OCI-LY1 (cell line): ENCODE data around the gene TSNAXIP1.
A peak's percentile ranks its signal among the peaks of the same experiment; 100 is the strongest.

Source experiments
- H2AFZ ChIP-seq: fragments of 200-600 bp; sonication (generic), shearing (Covaris generic); 2 replicates; pipeline ENCODE4 v1.6.0; 2014; ENCODE audit warnings: antibody characterized with exemption, mild to moderate bottlenecking, low read length
- H3F3A ChIP-seq: fragments of 200-600 bp; sonication (generic), shearing (Covaris generic); 2 replicates; pipeline ENCODE4 v1.6.0; 2014; ENCODE audit warnings: mild to moderate bottlenecking, antibody characterized with exemption, low read length, moderate library complexity; ENCODE audit not compliant: insufficient read depth
- H3K27ac ChIP-seq: fragments of 200-600 bp; sonication (generic); 2 replicates; pipeline ENCODE4 v1.5.1; 2014; ENCODE audit warnings: low read length, mixed run types, mild to moderate bottlenecking, low read depth; ENCODE audit not compliant: poor library complexity, severe bottlenecking
- H3K27me3 ChIP-seq: fragments of 200-600 bp; sonication (generic); 2 replicates; pipeline ENCODE4 v1.6.0; 2014; ENCODE audit warnings: antibody characterized with exemption, mild to moderate bottlenecking, low read length, moderate library complexity; ENCODE audit not compliant: insufficient read depth
- H3K36me3 ChIP-seq: fragments of 200-600 bp; sonication (generic); 2 replicates; pipeline ENCODE4 v1.6.1; 2014; ENCODE audit warnings: mild to moderate bottlenecking, antibody characterized with exemption, low read length, moderate library complexity, mixed read lengths; ENCODE audit not compliant: insufficient read depth
- H3K4me1 ChIP-seq: fragments of 200-600 bp; sonication (generic); 2 replicates; pipeline ENCODE4 v1.5.1; 2014; ENCODE audit warnings: mild to moderate bottlenecking, low read length, moderate library complexity; ENCODE audit not compliant: insufficient read depth, severe bottlenecking
- H3K4me2 ChIP-seq: fragments of 200-600 bp; sonication (generic), shearing (Covaris generic); 2 replicates; pipeline ENCODE4 v1.6.1; 2014; ENCODE audit warnings: low read length
- H3K4me3 ChIP-seq: fragments of 200-600 bp; sonication (generic); 2 replicates; pipeline ENCODE4 v1.5.1; 2014; ENCODE audit warnings: low read length, low read depth, mild to moderate bottlenecking, mixed read lengths; ENCODE audit not compliant: poor library complexity, severe bottlenecking
- H3K79me2 ChIP-seq: fragments of 200-600 bp; shearing (Covaris generic); 2 replicates; pipeline ENCODE4 v1.6.1; 2016; ENCODE audit warnings: mixed run types, low read length, mixed read lengths; ENCODE audit not compliant: insufficient read depth
- H3K9ac ChIP-seq: fragments of 200-600 bp; sonication (generic), shearing (Covaris generic); 2 replicates; pipeline ENCODE4 v1.6.1; 2014; ENCODE audit warnings: mild to moderate bottlenecking, low read length, mixed read lengths
- H3K9me2 ChIP-seq: fragments of 200-600 bp; sonication (generic), shearing (Covaris generic); 2 replicates; pipeline ENCODE4 v1.6.1; 2014; ENCODE audit warnings: low read depth, mild to moderate bottlenecking, low read length, mixed read lengths
- H3K9me3 ChIP-seq: fragments of 200-600 bp; shearing (Covaris generic); 2 replicates; pipeline ENCODE4 v1.6.1; 2014; ENCODE audit warnings: low read length, mixed read lengths
- H4K20me1 ChIP-seq: fragments of 200-600 bp; sonication (generic), shearing (Covaris generic); 2 replicates; pipeline ENCODE4 v1.6.0; 2016; ENCODE audit warnings: mild to moderate bottlenecking, low read length; ENCODE audit not compliant: insufficient read depth
- CTCF ChIP-seq: fragments of 200-600 bp; sonication (generic), shearing (Covaris generic); IDR thresholded peaks from 2 replicates; pipeline ENCODE4 v1.5.1; 2017; ENCODE audit warnings: mild to moderate bottlenecking, antibody characterized with exemption, low read length, moderate library complexity, mixed read lengths
- EZH2 ChIP-seq: fragments of 200-600 bp; sonication (generic), shearing (Covaris generic); IDR thresholded peaks from 2 replicates; pipeline ENCODE4 v1.8.0; 2017; ENCODE audit warnings: borderline replicate concordance, mixed run types, mild to moderate bottlenecking, antibody characterized with exemption, low read length, moderate library complexity, mixed read lengths

Gene TSNAXIP1

GRCh38 chr16:67872631-67873434 is 66.1 kb downstream of the TSNAXIP1 start, which contains the start of gene EDC4:
Gene EDC4 (plus strand): TSS chr16:67873052. CDS start chr16:67873262, 210 bp downstream.
- H3K4me2 ChIP-seq = peak within 1 kb of the TSS; percentile 91
- H2AFZ ChIP-seq = no peak within 1 kb of the TSS
- H3K4me1 ChIP-seq = peaks cover 23% of the 10 kb centered on the region
- TF ChIP-seq CTCF (no peak), EZH2 (no peak)
- H3K27ac ChIP-seq = peak within 1 kb of the TSS; percentile 65
- H3K9ac ChIP-seq = peak within 1 kb of the TSS; percentile 93
- H3K9me2 ChIP-seq = no peaks in the 10 kb centered on the region
- H3K9me3 ChIP-seq = no peaks in the 10 kb centered on the region
- H4K20me1 ChIP-seq = no peaks in the 10 kb centered on the region
- H3K27me3 ChIP-seq = no peaks in the 10 kb centered on the region
- no peaks in the 10 kb centered on the region for H3F3A ChIP-seq
- H3K79me2 ChIP-seq = peaks cover 27% of the 10 kb centered on the region
- H3K4me3 ChIP-seq = peak within 1 kb of the TSS; percentile 99
- peaks cover 55% of the 10 kb centered on the region for H3K36me3 ChIP-seq

DNA sequence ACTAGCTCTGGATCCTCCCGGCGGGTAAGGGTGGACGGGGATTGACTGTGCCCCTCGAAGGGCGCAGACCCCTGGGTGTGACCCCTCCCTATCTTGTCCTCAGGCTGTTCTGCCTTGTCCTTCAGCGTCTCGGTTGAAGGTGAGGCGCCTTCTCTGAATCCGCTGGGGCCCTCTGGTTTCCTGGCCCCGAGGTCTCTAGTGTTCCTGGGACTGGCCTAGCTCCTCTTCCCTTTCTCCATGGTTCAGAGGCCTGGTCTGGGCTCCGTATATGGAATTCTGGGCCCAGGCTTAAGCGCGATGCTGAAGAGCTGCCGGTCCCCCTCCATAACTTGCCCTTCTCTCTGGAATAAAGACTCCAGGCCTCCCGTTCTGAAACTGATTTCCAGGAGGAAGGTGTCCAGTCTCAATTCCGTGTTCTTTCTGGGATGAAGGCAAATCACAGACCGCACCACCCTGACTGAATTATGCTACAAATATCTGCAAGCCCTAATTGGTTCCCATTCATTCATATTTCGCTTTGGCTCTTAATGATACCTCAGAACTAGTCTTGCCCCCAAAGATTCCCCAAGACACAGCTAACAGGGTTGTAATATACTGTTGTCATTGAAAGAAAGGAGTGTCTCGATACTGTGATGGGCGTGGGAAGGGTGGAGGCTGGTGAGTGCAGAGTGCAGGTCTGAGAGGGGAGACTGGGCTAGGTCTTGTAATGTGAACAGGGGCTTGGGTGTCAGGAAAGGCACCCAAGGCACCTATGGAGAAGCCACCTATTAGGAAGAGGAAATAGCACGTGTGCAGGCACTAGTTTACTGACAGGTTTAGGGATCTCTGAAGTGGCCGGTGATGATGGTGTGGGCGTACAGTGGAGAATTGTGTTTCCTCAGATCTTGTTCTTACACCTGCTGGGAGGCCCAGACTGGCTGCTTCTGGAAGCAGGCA is 67.0 kb downstream of the TSNAXIP1 start:
- Histone ChIP-seq H3K4me1 (peaks cover 23% of the 10 kb centered on the region), H3F3A (no peaks in the 10 kb centered on the region), H3K27me3 (no peaks in the 10 kb centered on the region), H3K27ac (no peak overlapping the region), H3K9me3 (no peaks in the 10 kb centered on the region), H3K36me3 (peaks cover 55% of the 10 kb centered on the region), H4K20me1 (no peaks in the 10 kb centered on the region), H3K9ac (peak overlapping the region; percentile 93), H3K79me2 (peaks cover 27% of the 10 kb centered on the region), H2AFZ (no peak overlapping the region), H3K4me3 (peak overlapping the region; percentile 99), H3K9me2 (no peaks in the 10 kb centered on the region), H3K4me2 (peak overlapping the region; percentile 91)
- TF ChIP-seq EZH2 = no peak
- TF ChIP-seq CTCF = no peak

DNA sequence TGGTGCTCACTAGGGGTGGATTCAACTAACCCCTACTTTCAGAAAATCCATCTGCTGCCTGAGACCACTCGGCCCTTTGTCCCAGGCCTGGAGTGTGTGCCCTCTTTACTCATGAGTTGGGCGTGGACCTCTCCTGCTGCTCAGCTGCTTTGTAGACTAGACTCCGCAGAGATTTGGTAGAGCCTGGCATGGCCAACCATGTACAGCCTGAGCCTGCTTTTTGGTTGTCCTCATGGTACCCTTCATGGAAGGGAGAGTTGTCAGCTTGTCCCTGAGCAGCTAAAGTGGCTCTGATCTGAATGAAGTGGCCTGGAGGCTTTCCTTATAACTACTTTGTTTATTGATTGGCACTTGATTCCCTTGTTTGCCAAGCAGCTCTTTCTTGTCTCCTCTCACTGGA is 67.7 kb downstream of the TSNAXIP1 start:
- Histone ChIP-seq H3K4me3 (peak overlapping the region; percentile 99), H3K27me3 (no peaks in the 10 kb centered on the region), H3K27ac (no peak overlapping the region), H4K20me1 (no peaks in the 10 kb centered on the region), H3K4me2 (peak overlapping the region; percentile 91), H3K9me3 (no peaks in the 10 kb centered on the region), H3K4me1 (peaks cover 23% of the 10 kb centered on the region), H3K79me2 (peaks cover 27% of the 10 kb centered on the region), H3K9me2 (no peaks in the 10 kb centered on the region), H3F3A (no peaks in the 10 kb centered on the region), H3K36me3 (peaks cover 59% of the 10 kb centered on the region), H2AFZ (no peak overlapping the region), H3K9ac (peak overlapping the region; percentile 93)
- TF ChIP-seq EZH2 (no peak), CTCF (no peak)
